GM21619 (cell line): ENCODE data around the gene IQGAP2.
"Not testable (repeated sequence)": the region's sequence is repeated elsewhere in the genome, so short reads cannot be mapped to it uniquely, and the experiment has no call there.

Source experiments
- ATAC-seq: cut with Tn5 transposase; IDR thresholded peaks from one replicate; pipeline ENCODE4 v1.9.1; 2021; ENCODE audit not compliant: unreplicated experiment

Gene IQGAP2

DNA sequence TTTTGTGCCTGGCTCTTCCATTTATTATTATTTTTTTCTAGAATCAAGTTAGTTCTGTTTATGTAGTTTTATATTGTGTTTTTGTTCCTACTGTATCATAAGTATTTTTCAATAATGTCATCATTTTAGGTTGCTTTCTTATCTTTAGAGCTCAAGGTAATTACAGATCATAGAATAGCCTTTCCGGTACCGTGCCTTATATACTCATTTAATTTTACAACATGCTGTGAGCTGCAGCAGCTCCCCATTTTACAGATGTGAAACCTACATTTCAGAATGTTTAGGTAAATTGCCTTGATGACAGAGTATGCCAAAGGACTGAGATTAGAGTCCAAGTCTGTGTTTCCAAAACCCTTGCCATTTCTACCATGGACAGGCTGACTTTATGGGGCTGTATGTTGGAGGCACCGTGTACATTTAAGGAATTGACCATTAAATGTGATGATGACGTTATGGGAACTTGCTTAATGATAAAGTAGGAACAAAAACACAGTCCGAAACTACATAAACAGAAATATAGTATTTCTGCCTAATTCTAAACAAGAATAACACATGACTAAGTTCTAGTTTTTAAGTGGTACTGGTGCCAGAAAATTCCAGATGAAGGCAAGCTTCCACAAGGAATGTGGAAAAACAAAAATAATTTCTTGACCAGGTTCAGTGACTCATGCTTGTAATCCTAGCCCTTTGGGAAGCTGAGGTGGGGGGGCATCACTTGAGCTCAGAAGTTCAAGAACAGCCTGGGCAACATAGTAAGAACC lies 97.7 kb downstream of the IQGAP2 start:
- ATAC-seq: no peak

- no peak for ATAC-seq
These were observed 100.8 kb downstream of the IQGAP2 start for GRCh38 chr5:76503929-76504328.

DNA sequence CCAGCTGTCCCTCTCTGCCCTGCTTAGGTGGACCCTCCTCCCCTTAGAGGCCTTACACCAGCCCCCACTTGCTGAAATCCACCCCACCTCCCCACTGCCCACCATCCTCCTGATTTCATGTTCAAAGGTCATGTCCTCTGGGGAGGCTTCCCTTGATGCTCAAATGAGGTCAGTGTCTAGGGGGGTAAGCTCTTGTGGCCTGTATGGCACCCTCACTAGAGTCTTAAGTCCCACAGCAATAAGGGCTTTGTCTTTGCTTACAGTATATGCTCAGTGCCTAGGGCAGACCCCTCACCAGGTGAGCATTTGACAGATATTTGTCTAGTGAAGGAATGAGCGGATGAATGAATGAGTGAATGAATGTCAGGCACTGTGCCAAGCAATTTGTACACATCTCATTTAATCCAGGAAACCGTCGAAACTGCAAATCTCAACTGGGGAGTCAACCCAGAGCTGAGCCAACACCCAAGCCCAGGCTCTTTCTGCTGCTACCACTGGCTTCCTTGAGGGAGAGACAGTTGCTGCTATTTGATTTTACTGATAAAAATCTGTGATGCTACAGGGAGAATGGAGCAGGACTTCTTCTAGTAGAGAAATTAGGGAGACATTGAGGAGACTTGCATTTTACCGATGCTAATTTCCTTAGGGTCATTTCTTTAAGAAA lies 101.9 kb downstream of the IQGAP2 start:
- no peak for ATAC-seq

DNA sequence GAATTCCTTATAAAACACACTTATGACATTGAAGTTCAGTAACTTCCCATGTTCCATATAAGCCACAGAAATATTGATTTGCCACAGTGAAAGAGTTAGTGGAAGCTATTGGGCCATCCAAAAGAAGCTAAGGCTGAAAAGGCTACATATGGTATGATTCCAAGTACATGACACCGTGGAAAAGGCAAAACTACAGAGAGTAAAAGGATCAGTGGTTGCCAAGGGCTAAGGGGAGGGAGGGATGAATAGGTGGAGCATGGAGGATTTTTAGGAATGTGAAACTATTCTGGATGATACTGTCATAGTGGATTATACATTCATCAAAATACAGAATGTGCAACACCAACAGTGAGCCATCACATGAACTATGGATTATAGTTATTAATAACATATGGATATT lies 110.4 kb downstream of the IQGAP2 start:
- no peak for ATAC-seq

DNA sequence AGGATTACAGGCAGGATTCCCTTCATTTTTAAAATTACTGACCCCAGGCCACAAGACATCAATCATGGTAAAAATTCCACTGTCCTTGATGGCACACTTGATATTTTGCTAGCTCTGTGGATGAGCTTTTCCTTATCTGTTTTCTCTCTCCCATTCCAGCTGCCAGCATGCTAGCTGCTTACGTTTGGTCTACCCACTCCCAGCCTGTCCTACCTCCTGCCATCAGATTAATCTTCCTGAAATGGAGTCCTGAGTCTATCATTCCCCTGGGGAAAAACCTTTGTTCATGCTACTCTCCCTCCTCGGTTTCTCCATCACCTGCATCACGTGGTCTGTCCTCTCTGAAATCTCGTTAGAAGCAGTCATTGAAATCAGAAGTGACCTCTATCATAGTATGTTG lies 111.2 kb downstream of the IQGAP2 start:
- ATAC-seq: no peak

- no peak for ATAC-seq
These were observed 111.6 kb downstream of the IQGAP2 start for GRCh38 chr5:76514713-76515112.

DNA sequence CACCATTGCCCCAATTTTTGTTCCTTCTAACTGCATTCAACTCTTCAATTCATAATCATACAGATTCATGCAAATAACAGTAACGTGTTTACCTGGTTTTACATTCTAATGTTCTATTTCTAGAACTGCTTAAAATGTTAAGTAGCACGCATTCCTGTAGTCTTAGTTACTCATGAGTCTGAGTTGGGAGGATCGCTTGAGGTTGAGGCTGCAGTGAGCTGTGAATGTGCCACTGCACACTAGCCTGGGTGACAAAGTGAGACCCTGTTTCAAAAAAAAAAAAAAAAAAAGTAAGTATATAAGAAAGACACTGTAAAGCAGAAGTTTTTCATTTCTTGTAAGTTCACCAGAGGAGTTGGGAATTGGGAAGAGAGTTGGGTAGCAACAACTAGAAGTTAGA lies 114.2 kb downstream of the IQGAP2 start:
- no peak for ATAC-seq

GRCh38 chr5:76518246-76518645 lies 115.2 kb downstream of the IQGAP2 start:
- not testable (repeated sequence) for ATAC-seq

DNA sequence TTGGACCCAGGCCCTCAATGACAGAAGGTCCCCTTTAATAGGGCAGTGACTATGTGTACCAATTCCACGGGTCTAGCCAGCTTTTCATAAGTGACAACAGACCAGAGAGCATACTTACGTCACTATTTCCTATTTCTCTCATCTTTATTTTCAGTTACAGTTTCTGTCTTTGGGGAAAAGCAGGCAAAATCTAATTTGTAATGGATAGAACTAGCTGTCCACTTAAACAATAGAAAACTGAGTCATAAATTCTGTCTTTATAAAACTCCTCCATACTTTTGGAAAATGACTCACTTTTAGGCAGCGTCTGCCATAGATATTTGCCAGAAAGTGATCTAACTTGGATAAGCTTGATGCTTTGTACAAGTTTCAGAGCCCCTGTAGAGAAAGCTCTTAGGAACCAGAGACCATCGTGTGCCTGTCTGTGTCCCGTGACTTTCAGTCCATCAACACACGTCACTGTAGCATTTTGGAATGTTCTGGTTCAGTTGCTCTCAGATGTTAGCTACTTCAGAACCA lies 118.2 kb downstream of the IQGAP2 start:
- peak; percentile 87 for ATAC-seq

GRCh38 chr5:76522103-76522935 lies 119.2 kb downstream of the IQGAP2 start:
- ATAC-seq: no peak

GRCh38 chr5:76524101-76524835 lies 121.2 kb downstream of the IQGAP2 start:
- no peak for ATAC-seq

GRCh38 chr5:76524868-76525267 lies 121.8 kb downstream of the IQGAP2 start:
- no peak for ATAC-seq

- ATAC-seq: no peak
These were observed 122.9 kb downstream of the IQGAP2 start for GRCh38 chr5:76525956-76526355.

DNA sequence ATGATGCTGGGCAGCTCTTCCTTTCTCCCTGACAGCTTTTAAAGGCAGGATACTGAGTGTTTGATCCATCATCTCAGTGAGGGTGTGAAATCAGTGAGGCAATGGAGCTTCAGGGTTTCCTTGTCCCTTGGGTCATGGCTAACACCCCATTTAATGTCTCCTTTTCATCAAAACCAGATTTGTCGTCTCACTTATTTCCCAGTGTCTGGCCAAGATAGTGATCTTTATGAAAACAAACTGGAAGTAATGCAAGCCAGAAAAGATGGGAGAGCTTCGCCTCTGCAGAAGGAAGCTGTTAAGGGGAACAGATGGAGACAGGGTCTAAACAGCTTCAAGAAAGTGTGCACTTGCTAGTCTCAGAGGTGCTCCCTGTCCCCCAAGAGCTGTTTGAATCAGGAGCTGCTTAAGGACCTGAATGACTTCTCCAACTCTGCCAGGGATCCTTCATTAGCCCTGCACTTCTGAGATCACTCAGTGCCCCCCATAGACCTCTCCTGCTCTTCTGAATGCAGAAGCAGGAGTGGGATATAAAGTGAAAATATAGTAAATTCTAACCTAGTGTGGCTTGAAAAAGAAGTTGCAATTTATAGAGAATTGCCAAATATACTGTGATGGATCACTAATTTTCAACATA lies 124.0 kb downstream of the IQGAP2 start:
- ATAC-seq: no peak

DNA sequence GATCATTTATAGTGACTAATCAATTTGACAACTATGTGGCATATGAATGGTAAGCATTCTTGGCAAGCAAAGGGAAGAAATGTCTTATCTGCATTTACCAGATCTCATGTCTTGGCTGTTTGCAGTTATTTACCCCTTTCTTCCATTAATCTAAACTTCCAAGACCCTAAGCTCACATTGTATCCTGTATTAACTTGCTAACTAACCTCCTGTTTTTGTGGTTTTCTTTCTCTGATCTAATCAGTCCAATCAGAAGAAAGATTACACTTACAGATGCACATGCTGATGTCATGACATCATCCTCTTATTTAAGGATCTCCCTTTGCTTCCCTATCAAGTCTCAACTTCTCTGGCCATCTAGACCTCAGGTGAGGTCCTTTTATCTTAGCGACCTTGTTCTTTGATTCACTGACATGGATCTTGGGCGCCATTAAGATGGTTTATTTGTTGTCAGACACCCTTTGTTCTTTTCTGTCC lies 124.6 kb downstream of the IQGAP2 start:
- no peak for ATAC-seq

DNA sequence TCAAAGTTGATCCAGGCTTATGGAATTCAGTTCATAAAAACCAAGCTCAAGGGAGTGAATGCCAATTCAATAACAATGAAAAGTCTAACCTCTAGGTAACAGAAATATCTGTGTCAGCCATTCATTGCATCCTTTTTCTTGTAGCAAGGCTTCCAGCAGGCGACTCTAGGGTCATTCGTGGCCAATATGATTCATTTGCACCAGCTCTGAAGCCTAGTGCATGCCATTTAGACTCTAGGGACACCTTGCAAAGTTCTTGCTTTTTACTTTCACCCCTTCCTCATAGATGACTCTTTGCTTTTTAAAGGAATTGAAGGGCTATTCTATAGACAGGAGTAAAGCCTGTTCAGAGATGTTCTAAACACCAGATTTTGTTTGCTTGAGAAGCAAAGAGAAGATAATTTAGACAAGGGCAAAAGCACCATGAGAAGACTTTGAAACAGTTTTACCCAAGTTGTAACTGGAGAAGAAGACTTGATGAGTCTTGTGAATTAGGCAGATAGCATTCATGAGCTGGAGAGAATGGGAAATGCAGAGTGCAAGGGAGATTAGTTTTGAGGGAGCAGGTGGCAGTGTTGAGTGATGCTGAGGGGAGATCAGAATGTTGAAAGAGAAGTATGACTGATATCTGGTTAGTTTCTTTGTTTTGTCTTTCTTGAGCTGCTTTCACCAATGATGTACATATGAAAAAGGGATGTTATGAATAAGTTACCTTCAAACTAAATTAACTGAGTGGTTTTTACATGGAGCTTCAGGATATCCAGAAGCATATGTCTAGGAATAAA lies 125.7 kb downstream of the IQGAP2 start:
- ATAC-seq: no peak

DNA sequence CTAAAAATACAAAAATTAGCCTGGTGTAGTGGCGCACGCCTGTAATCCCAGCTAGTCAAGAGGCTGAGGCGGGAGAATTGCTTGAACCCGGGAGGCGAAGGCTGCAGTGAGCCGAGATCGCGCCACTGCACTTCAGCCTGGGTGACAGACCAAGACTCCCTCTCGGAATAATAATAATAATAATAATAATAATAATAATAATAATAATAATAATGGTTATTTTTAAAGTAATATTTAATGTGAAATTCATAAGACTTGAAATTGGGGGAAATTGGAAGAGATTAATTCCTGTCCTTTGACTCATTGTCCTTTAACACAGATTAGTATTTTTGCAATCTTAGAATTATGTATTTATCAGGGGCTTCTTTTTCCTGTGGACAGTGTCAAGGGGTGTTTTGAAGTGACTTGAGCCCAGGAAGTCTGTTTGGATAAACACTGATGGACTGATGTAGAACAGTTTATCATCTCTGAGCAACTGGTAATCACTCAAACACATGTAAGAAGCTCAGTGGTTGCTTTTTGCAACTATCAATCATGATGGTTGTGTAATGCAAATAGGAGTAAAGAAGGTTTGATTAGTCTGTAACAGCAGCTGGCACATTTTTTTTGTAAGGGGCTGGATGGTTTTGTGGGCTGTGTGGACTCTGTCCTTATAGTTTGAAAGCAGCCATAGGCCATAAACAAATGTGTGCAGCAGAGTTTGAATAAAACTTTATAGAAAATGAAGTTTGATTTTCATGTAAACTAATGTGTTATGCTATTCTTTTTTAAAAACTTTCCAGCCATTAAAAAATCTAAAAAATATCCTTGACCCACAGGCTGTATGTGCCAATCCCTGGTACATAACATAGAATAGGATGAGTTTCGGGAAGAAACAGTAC lies 126.6 kb downstream of the IQGAP2 start:
- ATAC-seq: no peak

DNA sequence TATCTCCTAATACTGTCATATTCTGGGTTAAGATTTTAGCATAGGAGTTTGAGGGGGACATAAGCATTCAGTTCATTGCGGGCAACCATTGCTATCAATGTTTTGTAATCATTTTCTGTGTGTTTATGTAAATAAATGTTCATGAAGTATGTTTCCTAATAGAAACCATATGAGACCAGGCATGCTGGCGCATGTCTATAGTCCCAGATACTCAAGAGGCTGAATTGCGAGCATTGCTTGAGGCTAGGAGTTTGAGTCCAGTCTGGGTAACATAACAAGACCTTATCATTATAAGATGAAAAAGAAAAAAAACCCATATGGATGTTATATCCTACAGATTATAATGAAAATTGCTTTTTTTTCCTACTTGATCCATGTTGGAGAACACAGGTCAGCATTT lies 129.0 kb downstream of the IQGAP2 start:
- ATAC-seq: no peak

DNA sequence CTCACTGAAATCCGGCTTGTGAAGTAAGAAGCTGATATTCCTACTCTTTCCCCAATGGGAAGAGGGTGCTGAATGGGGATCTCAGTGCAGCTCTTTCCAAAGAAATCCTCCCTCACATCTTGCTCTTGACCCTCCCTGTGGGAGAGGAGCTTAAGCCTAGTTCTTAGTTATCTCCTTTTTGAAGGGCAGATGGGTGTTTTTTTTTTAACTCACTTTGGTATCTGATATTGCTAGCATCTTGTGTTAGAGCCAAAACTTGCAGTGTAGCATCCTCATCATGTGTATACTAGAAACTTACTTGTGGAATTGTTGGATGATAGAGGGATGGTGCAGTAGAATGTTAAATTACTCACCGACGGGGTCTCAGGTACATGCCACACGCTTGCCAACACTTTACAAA lies 129.9 kb downstream of the IQGAP2 start:
- ATAC-seq: no peak
